Measurements from ENCODE around the gene CGB2. TPM values are rescaled to one million over a fixed set of nuclear protein-coding genes. Genes with fewer than 3 reads are reported as not detected.
A peak's percentile ranks its signal among the peaks of the same experiment; 100 is the strongest.

Gene CGB2
- total and polyA plus RNA-seq, 2 of the 13 experiments (the other 11 are each of a cell fraction or from before 2014, with no cell fraction given), result not detected

GRCh38 chr19:48992581-48993174, 39.0 kb upstream of the CGB2 start (continued):
- TF ChIP-seq TOPORS (CRISPR knock-in tag; IDR thresholded peaks at IDR 0.05) (no peak), ZBTB43 (CRISPR knock-in tag; conservative IDR thresholded peaks at IDR 0.05) (0 out of 2 replicates have a peak, but pooled peaks have one; percentile 13), ZC3H13 (CRISPR knock-in tag; IDR thresholded peaks at IDR 0.05) (no peak; the same call in 1 of the 2 replicates), ZNF768 (CRISPR knock-in tag; IDR thresholded peaks at IDR 0.05) (0 out of 2 replicates have a peak, but pooled peaks have one; percentile 42), NR0B2 (CRISPR knock-in tag; IDR thresholded peaks at IDR 0.05) (0 out of 2 replicates have a peak, but pooled peaks have one; percentile 17), ZFP90 (CRISPR knock-in tag; IDR thresholded peaks at IDR 0.05; ENCODE audit: borderline replicate concordance) (no peak), CHD4 (IDR thresholded peaks at IDR 0.05; ENCODE audit: borderline replicate concordance, low read length) (no peak), FOSL2 (CRISPR knock-in tag; IDR thresholded peaks at IDR 0.05) (no peak), TEAD2 (CRISPR knock-in tag; IDR thresholded peaks at IDR 0.05) (no peak), ZMYM3 (CRISPR knock-in tag; IDR thresholded peaks at IDR 0.05) (no peak), ZUFSP (CRISPR knock-in tag; IDR thresholded peaks at IDR 0.05; ENCODE audit: borderline replicate concordance) (no peak), SOX13 (IDR thresholded peaks at IDR 0.05) (no peak), SOX13 (CRISPR knock-in tag; conservative IDR thresholded peaks at IDR 0.05 in 1 of 2, IDR thresholded peaks at IDR 0.05 in 1 of 2) (no peak), MXI1 (IDR thresholded peaks at IDR 0.05; ENCODE audit: borderline replicate concordance, low read depth, low read length) (no peak), ZNF530 (CRISPR knock-in tag; IDR thresholded peaks at IDR 0.05; ENCODE audit: low read depth) (no peak)
